ENCODE results near the gene MUSK.

DNA sequence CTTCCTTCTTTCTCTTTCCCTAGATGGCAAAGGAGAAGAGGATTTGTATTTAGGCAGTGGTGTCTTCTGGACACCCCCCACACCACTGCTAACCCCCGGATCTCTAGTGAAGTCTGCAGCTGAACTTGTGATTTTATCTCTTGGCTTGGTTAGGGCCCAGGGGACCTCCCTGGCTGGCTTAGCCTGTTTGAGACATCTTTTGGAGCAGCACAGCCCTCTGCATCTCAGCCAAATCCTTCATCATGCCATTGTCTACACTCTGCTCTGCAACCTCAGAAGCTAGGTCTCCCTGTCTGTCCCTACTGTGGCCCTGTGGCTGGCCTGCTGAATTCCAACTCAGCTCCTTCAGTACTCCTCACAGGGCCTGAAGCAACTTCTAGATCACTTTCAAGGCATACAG lies 81.7 kb downstream of the MUSK start:
- TF ChIP-seq, protein P1, sequence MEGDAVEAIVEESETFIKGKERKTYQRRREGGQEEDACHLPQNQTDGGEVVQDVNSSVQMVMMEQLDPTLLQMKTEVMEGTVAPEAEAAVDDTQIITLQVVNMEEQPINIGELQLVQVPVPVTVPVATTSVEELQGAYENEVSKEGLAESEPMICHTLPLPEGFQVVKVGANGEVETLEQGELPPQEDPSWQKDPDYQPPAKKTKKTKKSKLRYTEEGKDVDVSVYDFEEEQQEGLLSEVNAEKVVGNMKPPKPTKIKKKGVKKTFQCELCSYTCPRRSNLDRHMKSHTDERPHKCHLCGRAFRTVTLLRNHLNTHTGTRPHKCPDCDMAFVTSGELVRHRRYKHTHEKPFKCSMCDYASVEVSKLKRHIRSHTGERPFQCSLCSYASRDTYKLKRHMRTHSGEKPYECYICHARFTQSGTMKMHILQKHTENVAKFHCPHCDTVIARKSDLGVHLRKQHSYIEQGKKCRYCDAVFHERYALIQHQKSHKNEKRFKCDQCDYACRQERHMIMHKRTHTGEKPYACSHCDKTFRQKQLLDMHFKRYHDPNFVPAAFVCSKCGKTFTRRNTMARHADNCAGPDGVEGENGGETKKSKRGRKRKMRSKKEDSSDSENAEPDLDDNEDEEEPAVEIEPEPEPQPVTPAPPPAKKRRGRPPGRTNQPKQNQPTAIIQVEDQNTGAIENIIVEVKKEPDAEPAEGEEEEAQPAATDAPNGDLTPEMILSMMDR (IDR thresholded peaks at IDR 0.05), result no peak
- TF ChIP-seq POLR2AphosphoS5 (IDR thresholded peaks at IDR 0.05; ENCODE audit: low read depth, low read length), result no peak

All from Panc1 (cell line).